Keratinocyte (primary cell): ENCODE results near the gene CNTNAP2.

Experiments
- EZH2 ChIP-seq: IDR thresholded peaks from one replicate; pipeline ENCODE4 v1.6.1; 2012; ENCODE audit warnings: inconsistent platforms, mild to moderate bottlenecking, low read length, moderate library complexity
- TF ChIP-seq, protein P1 (sequence below), 3 experiments: IDR thresholded peaks in 1 of 3; conservative IDR thresholded peaks in 1 of 3; optimal IDR thresholded peaks in 1 of 3; 2 replicates in 2 of 3; 3 replicates in 1 of 3; pipeline versions ENCODE3 to v1.5.1; 2011; ENCODE audit warnings: low read length in 3 of 3, mild to moderate bottlenecking in 3 of 3, moderate library complexity in 2 of 3, control low read depth in 1 of 3, inconsistent platforms in 1 of 3; ENCODE audit not compliant: insufficient read depth in 2 of 3; ENCODE audit errors: extremely low read depth in 1 of 3

- TF ChIP-seq, protein P1, sequence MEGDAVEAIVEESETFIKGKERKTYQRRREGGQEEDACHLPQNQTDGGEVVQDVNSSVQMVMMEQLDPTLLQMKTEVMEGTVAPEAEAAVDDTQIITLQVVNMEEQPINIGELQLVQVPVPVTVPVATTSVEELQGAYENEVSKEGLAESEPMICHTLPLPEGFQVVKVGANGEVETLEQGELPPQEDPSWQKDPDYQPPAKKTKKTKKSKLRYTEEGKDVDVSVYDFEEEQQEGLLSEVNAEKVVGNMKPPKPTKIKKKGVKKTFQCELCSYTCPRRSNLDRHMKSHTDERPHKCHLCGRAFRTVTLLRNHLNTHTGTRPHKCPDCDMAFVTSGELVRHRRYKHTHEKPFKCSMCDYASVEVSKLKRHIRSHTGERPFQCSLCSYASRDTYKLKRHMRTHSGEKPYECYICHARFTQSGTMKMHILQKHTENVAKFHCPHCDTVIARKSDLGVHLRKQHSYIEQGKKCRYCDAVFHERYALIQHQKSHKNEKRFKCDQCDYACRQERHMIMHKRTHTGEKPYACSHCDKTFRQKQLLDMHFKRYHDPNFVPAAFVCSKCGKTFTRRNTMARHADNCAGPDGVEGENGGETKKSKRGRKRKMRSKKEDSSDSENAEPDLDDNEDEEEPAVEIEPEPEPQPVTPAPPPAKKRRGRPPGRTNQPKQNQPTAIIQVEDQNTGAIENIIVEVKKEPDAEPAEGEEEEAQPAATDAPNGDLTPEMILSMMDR (optimal IDR thresholded peaks at IDR 0.05 in 1 of 3, IDR thresholded peaks at IDR 0.05 in 1 of 3, conservative IDR thresholded peaks at IDR 0.05 in 1 of 3; ENCODE audit: extremely low read depth in 1 of 3, insufficient read depth in 2 of 3, low read length in 3 of 3) = no peak
- no peak for TF ChIP-seq EZH2
Observed at GRCh38 chr7:148380596-148381419, 2264.2 kb downstream of the CNTNAP2 start.
